ENCODE measurements around the gene GGA1. TPM values are rescaled to one million over a fixed set of nuclear protein-coding genes. Genes with fewer than 3 reads are reported as not detected.

GGA1 gene
- total and polyA plus RNA-seq, 10 of the 15 experiments (the other 5 are each of a cell fraction or from before 2014, with no cell fraction given) = 1.4 to 79.4 (median 44.4) TPM

GRCh38 chr22:37665487-37665886, 56.9 kb downstream of the GGA1 start:
- no peak for FAIRE-seq
- CTCF ChIA-PET = interaction anchor here (0.8 to 11.7 kb wide), 2 partner anchors 13 to 23 kb away, joined by 3 to 414 read pairs; partner anchors contain the start of genes LGALS1 and NOL12
- H3K27ac ChIP-seq (ENCODE audit: control insufficient read depth, insufficient read depth) = no peak overlapping the region
- H3K4me2 ChIP-seq (ENCODE audit: control insufficient read depth, insufficient read depth) = no peak overlapping the region
- no peaks in the 10 kb centered on the region for H3K9me3 ChIP-seq (replicated peaks; ENCODE audit: control insufficient read depth, insufficient read depth, low read length)
- H3K9ac ChIP-seq (ENCODE audit: control insufficient read depth, insufficient read depth, low read length) = no peak overlapping the region
- no peaks in the 10 kb centered on the region for H3K27me3 ChIP-seq (replicated peaks in 1 of 2; ENCODE audit: control insufficient read depth in 2 of 2, insufficient read depth in 2 of 2, low read length in 1 of 2)
- SMC1A ChIA-PET (ENCODE audit: uncharacterized antibody, unreplicated experiment) = no interaction called here
- peaks cover 30% of the 10 kb centered on the region for H3K79me2 ChIP-seq (ENCODE audit: control insufficient read depth, insufficient read depth, low read length)
- in situ Hi-C loops (cut with MboI) = no loop called here
- no peak overlapping the region for H3K4me3 ChIP-seq
- RAD21 ChIA-PET (ENCODE audit: unreplicated experiment) = interaction anchor here (8.5 kb wide), 1 partner anchor 17 kb away, joined by 164 read pairs; the partner anchor contains the start of gene NOL12
- intact Hi-C loops (cut with micrococcal nuclease; ENCODE audit: unreplicated experiment) = no loop called here
- no peak for ATAC-seq
- no peak overlapping the region for H2AFZ ChIP-seq (ENCODE audit: control insufficient read depth, low read depth, low read length)
- peaks cover 10% of the 10 kb centered on the region for H3K4me1 ChIP-seq (ENCODE audit: control insufficient read depth, insufficient read depth, low read length)
- TF ChIP-seq CBX5 (IDR thresholded peaks at IDR 0.05; ENCODE audit: low read depth) = no peak
- no peak for TF ChIP-seq ZSCAN29 (IDR thresholded peaks at IDR 0.05)
- TF ChIP-seq EED (IDR thresholded peaks at IDR 0.05; ENCODE audit: low read depth) = no peak
- TF ChIP-seq, protein P1, sequence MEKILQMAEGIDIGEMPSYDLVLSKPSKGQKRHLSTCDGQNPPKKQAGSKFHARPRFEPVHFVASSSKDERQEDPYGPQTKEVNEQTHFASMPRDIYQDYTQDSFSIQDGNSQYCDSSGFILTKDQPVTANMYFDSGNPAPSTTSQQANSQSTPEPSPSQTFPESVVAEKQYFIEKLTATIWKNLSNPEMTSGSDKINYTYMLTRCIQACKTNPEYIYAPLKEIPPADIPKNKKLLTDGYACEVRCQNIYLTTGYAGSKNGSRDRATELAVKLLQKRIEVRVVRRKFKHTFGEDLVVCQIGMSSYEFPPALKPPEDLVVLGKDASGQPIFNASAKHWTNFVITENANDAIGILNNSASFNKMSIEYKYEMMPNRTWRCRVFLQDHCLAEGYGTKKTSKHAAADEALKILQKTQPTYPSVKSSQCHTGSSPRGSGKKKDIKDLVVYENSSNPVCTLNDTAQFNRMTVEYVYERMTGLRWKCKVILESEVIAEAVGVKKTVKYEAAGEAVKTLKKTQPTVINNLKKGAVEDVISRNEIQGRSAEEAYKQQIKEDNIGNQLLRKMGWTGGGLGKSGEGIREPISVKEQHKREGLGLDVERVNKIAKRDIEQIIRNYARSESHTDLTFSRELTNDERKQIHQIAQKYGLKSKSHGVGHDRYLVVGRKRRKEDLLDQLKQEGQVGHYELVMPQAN (conservative IDR thresholded peaks at IDR 0.05) = no peak
- TF ChIP-seq SREBF1 (IDR thresholded peaks at IDR 0.05; ENCODE audit: low read length) = no peak
- no peak for TF ChIP-seq HCFC1 (IDR thresholded peaks at IDR 0.05; ENCODE audit: low read length)
- 98% methylated on average over 23 of the region's 24 CpGs for WGBS (ENCODE audit: insufficient coverage, insufficient replicate concordance, low lambda C conversion rate, missing lambda C conversion rate)
- DNase-seq (ENCODE audit: low read depth, low spot score) = no peak
- H3K36me3 ChIP-seq (ENCODE audit: control insufficient read depth in 2 of 2, insufficient read depth in 2 of 2, low read length in 1 of 2) = peaks cover 0 to 12% of the 10 kb centered on the region in 2 experiments; a peak in 3 of 4 replicates
- POLR2A ChIA-PET = interaction anchor here (9.6 kb wide), 1 partner anchor 15 kb away, joined by 209 read pairs; the partner anchor contains the start of genes LGALS1 and NOL12
- no TSS peak for BruUV-seq (replicated peaks)
- no peaks in the 10 kb centered on the region for H4K20me1 ChIP-seq (ENCODE audit: control insufficient read depth, insufficient read depth)

All from GM12878 (cell line).